Liver (tissue), 9 donors: ENCODE measurements around the gene ASPHD2. TPM values are rescaled to one million over a fixed set of nuclear protein-coding genes. Genes with fewer than 3 reads are reported as not detected.

Source experiments
- DNase-seq: peaks from one replicate; pipeline ENCODE4 v3.0.0-alpha.2; 2017; ENCODE audit warnings: low spot score
- H3K27ac ChIP-seq, 2 donors: one replicate each; pipeline ENCODE4 v1.7.0; 2013; ENCODE audit warnings: inconsistent platforms in 2 of 2, low read length in 2 of 2, control low read depth in 1 of 2, low read depth in 1 of 2, mild to moderate bottlenecking in 1 of 2
- H3K27me3 ChIP-seq, 4 donors: one replicate each; pipeline versions ENCODE4 v1.6.1 to v1.7.0; 2013; ENCODE audit warnings: low read length in 3 of 4, inconsistent platforms in 1 of 4, mild to moderate bottlenecking in 1 of 4, moderate library complexity in 1 of 4; ENCODE audit not compliant: control insufficient read depth in 4 of 4, insufficient read depth in 4 of 4
- H3K36me3 ChIP-seq, 4 donors: one replicate each; pipeline versions ENCODE4 v1.6.1 to v1.7.0; 2013; ENCODE audit warnings: low read length in 3 of 4, mild to moderate bottlenecking in 3 of 4, low read depth in 1 of 4, moderate library complexity in 1 of 4; ENCODE audit not compliant: control insufficient read depth in 4 of 4, insufficient read depth in 3 of 4
- H3K4me1 ChIP-seq, 4 donors: one replicate each; pipeline versions ENCODE4 v1.6.1 to v1.7.0; 2013; ENCODE audit warnings: low read length in 3 of 4, mild to moderate bottlenecking in 3 of 4, moderate library complexity in 1 of 4; ENCODE audit not compliant: control insufficient read depth in 4 of 4, insufficient read depth in 4 of 4
- H3K4me3 ChIP-seq, 3 donors: one replicate each; pipeline versions ENCODE4 v1.6.1 to v1.7.0; 2013; ENCODE audit warnings: low read length in 3 of 3, control low read depth in 1 of 3, low read depth in 1 of 3, mild to moderate bottlenecking in 1 of 3
- H3K9ac ChIP-seq, 2 donors: one replicate each; pipeline ENCODE4 v1.7.0; 2013; ENCODE audit warnings: low read length in 2 of 2, mild to moderate bottlenecking in 2 of 2, moderate library complexity in 2 of 2, control low read depth in 1 of 2, low read depth in 1 of 2
- H3K9me3 ChIP-seq, 4 donors: one replicate each; pipeline versions ENCODE4 v1.6.1 to v1.7.0; 2013; ENCODE audit warnings: low read length in 3 of 4; ENCODE audit not compliant: control insufficient read depth in 4 of 4
- ATF3 ChIP-seq: IDR thresholded peaks from 2 replicates; pipeline ENCODE4 v1.6.1; 2016; ENCODE audit warnings: antibody characterized with exemption
- CTCF ChIP-seq: fragments of 150-350 bp; IDR thresholded peaks from 2 replicates; pipeline ENCODE4 v1.5.1; 2017; ENCODE audit warnings: improper control_type of control experiment, low read depth, low read length; ENCODE audit not compliant: missing input control
- EGR1 ChIP-seq, 2 donors: IDR thresholded peaks; 2 replicates each; pipeline ENCODE4 v1.6.1; 2016 to 2018; ENCODE audit warnings: antibody characterized with exemption in 2 of 2, low read depth in 2 of 2
- FOXA2 ChIP-seq: IDR thresholded peaks from 2 replicates; pipeline ENCODE4 v1.6.1; 2016; ENCODE audit warnings: antibody characterized with exemption
- GABPA ChIP-seq, 2 donors: IDR thresholded peaks in 1 of 2; conservative IDR thresholded peaks in 1 of 2; 2 replicates each; pipeline ENCODE4 v1.6.1; 2016; ENCODE audit warnings: antibody characterized with exemption in 2 of 2, mild to moderate bottlenecking in 1 of 2, moderate library complexity in 1 of 2
- HNF4A ChIP-seq, 2 donors: conservative IDR thresholded peaks; 2 replicates each; pipeline ENCODE4 v1.6.1; 2016; ENCODE audit warnings: antibody characterized with exemption in 2 of 2, mild to moderate bottlenecking in 2 of 2
- HNF4G ChIP-seq: IDR thresholded peaks from 2 replicates; pipeline ENCODE4 v1.6.1; 2016; ENCODE audit warnings: antibody characterized with exemption
- JUND ChIP-seq, 2 donors: IDR thresholded peaks; 2 replicates each; pipeline ENCODE4 v1.6.1; 2016; ENCODE audit warnings: antibody characterized with exemption in 2 of 2
- MAX ChIP-seq: IDR thresholded peaks from 2 replicates; pipeline ENCODE4 v1.6.1; 2016; ENCODE audit warnings: antibody characterized with exemption
- NR2F2 ChIP-seq: IDR thresholded peaks from 2 replicates; pipeline ENCODE4 v1.6.1; 2016; ENCODE audit warnings: antibody characterized with exemption
- RAD21 ChIP-seq, 2 donors: IDR thresholded peaks; 2 replicates each; pipeline ENCODE4 v1.6.1; 2016; ENCODE audit warnings: antibody characterized with exemption in 2 of 2, mild to moderate bottlenecking in 2 of 2
- REST ChIP-seq: IDR thresholded peaks from 2 replicates; pipeline ENCODE4 v1.6.1; 2016; ENCODE audit warnings: antibody characterized with exemption, mild to moderate bottlenecking
- RXRA ChIP-seq, 2 donors: IDR thresholded peaks; 2 replicates each; pipeline ENCODE4 v1.6.1; 2017 to 2018; ENCODE audit warnings: antibody characterized with exemption in 2 of 2, mild to moderate bottlenecking in 1 of 2
- TAF1 ChIP-seq: conservative IDR thresholded peaks from 2 replicates; pipeline ENCODE4 v1.6.1; 2016; ENCODE audit warnings: antibody characterized with exemption, mild to moderate bottlenecking
- YY1 ChIP-seq: IDR thresholded peaks from 2 replicates; pipeline ENCODE4 v1.6.1; 2016; ENCODE audit warnings: antibody characterized with exemption, mild to moderate bottlenecking
- ZBTB33 ChIP-seq: IDR thresholded peaks from 2 replicates; pipeline ENCODE4 v1.6.1; 2016; ENCODE audit warnings: antibody characterized with exemption
- WGBS: extraction: QIAGEN DNeasy Blood & Tissue Kit; methylation state at CpG from one replicate; pipeline ENCODE4 v1.1.7; 2013; 5-methylcytosine and 5-hydroxymethylcytosine counted together
- polyA plus RNA-seq, 2 donors: library from polyadenylated mRNA; stranded (reverse) in 1 of 2; unstranded in 1 of 2; fragments of 200-250 nt in 1 of 2; fragments of >200 nt in 1 of 2; fragmentation: Nextera tagmentation in 1 of 2; extraction: Ambion mirVana in 1 of 2; gene quantifications; one replicate each; pipeline versions ENCODE4 v1.2.1 to v1.2.3, GENCODE V29; 2013 to 2015
- total RNA-seq, 2 donors: library from RNA; depleted of rRNA; stranded (reverse); fragments of >200 nt; gene quantifications; one replicate each; pipeline ENCODE4 v1.2.3, GENCODE V29; 2014
- donor health status: healthy.
- donor health status: healthy.
- donor health status: healthy.
- donor health status: healthy.
- donor health status: healthy.

Gene ASPHD2
- total and polyA plus RNA-seq, 4 donors, result 0.12 to 0.47 (median 0.18) TPM

- no peak for TF ChIP-seq RXRA (IDR thresholded peaks at IDR 0.05)
- TF ChIP-seq HNF4G, result no peak
- TF ChIP-seq ZBTB33, result no peak
- TF ChIP-seq NR2F2, result peak; percentile 43
- no peak for TF ChIP-seq MAX
- TF ChIP-seq HNF4A (conservative IDR thresholded peaks at IDR 0.05), result peak in 1 of 2 donors; percentile 28
- TF ChIP-seq CTCF, result no peak
- no peak for TF ChIP-seq TAF1
- 79% methylated on average over 10 of the region's 10 CpGs for WGBS
- H3K27ac ChIP-seq, result no peak overlapping the region
These were observed 34.1 kb downstream of the ASPHD2 start for GRCh38 chr22:26463101-26463661.

GRCh38 chr22:26463688-26464087 is 34.6 kb downstream of the ASPHD2 start:
- Histone ChIP-seq H3K4me3 (no peak overlapping the region), H3K9ac (no peak overlapping the region), H3K27me3 (no peaks in the 10 kb centered on the region), H3K27ac (no peak overlapping the region), H3K36me3 (peaks cover 9 to 67% (median 46%) of the 10 kb centered on the region in 4 donors), H3K4me1 (peaks cover 0 to 9% (median 2%) of the 10 kb centered on the region in 4 donors), H3K9me3 (no peaks in the 10 kb centered on the region)
- 87% methylated on average over 9 of the region's 9 CpGs for WGBS
- DNase-seq, result no peak
- TF ChIP-seq JUND (IDR thresholded peaks at IDR 0.05) (no peak), RXRA (IDR thresholded peaks at IDR 0.05) (no peak), ATF3 (no peak), YY1 (no peak), TAF1 (no peak), EGR1 (IDR thresholded peaks at IDR 0.05; ENCODE audit: low read depth in 2 of 2) (no peak), MAX (no peak), REST (no peak), GABPA (IDR thresholded peaks at IDR 0.05 in 1 of 2, conservative IDR thresholded peaks at IDR 0.05 in 1 of 2) (no peak), HNF4G (no peak), RAD21 (IDR thresholded peaks at IDR 0.05) (no peak), CTCF (no peak), ZBTB33 (no peak), HNF4A (conservative IDR thresholded peaks at IDR 0.05) (no peak), FOXA2 (no peak)

More at GRCh38 chr22:26463101-26463661, 34.1 kb downstream of the ASPHD2 start:
- Histone ChIP-seq H3K27me3 (no peaks in the 10 kb centered on the region), H3K9me3 (no peaks in the 10 kb centered on the region), H3K36me3 (peaks cover 8 to 66% (median 41%) of the 10 kb centered on the region in 4 donors), H3K4me3 (no peak overlapping the region), H3K9ac (no peak overlapping the region), H3K4me1 (peaks cover 0 to 9% (median 2%) of the 10 kb centered on the region in 4 donors)
- DNase-seq, result no peak
